Left renal pelvis (tissue), 4 donors: Measurements from ENCODE around the gene STAT5B. TPM values are rescaled to one million over a fixed set of nuclear protein-coding genes. Genes with fewer than 3 reads are reported as not detected.

Experiments used
- DNase-seq, 4 donors: peaks; one replicate each; pipeline ENCODE4 v3.0.0-alpha.2; 2013; ENCODE audit warnings: low read depth in 4 of 4, low spot score in 3 of 4
- polyA plus RNA-seq, 4 donors: library from polyadenylated mRNA; unstranded; fragments of 120-200 nt; gene quantifications; one replicate each; pipeline ENCODE4 v1.2.1, GENCODE V29; 2013; ENCODE audit not compliant: insufficient read length in 4 of 4

The STAT5B gene
- polyA plus RNA-seq, 4 donors: 37.1 to 57.3 (median 43.8) TPM

DNA sequence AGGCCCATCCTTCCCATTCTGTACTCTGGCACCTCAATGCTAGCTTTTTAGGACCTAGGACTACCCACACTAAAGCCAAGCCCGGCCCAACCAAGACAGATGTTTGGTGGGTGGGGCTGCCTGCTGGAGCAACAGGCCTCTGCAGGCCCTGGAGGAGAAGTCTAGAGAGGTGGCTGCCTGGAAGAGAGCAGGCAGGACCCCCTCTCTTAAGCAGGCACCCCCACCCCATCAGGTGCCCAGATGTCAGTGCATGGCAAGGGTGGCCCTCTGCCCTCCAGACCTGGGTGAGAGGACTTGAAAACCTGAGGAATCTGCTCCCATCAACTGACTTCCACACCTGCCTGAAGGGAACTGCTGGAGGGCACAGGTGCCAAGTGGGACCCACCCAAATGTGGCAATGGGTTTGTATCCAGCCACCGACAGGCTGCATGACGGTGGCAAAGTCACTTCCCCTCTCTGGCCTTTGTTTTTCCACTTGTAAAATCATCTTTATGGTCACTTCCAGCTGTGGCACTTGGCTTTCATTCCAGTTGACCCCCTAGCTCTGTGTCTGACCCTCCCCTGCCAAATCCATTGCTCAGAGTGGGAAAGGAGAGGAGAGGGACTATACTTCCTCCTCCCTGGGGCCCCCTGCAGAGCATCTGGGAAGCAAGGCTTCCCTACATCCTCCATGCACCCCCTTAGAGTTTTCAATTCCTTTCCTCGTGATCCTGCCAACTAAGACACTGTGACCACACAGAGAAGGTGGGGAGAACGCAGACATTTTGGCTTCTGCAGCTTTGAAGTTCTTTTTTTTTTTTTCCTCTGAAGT lies 10.4 kb upstream of the STAT5B start:
- DNase-seq: no peak

GRCh38 chr17:42285346-42286050 lies 9.3 kb upstream of the STAT5B start:
- no peak for DNase-seq

DNA sequence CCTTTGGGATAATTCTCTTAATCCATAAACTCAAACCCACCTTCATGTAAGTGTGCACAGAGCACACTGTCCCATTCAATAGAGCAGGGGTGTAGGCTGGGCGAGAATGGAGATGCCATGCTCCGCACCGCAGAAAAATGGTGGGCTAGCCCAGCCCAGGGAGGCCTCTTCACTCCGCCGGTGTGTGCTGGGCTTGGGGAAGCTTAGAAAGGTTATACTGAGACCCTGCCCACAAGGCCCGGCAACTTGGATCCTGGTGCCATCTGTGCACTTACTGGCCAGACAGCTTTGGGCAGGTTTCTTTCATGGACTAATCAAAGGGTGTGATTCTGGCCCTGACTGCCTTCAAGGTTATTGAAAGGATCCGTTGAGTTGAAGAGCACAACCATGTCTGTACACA lies 8.4 kb upstream of the STAT5B start:
- DNase-seq: no peak

DNA sequence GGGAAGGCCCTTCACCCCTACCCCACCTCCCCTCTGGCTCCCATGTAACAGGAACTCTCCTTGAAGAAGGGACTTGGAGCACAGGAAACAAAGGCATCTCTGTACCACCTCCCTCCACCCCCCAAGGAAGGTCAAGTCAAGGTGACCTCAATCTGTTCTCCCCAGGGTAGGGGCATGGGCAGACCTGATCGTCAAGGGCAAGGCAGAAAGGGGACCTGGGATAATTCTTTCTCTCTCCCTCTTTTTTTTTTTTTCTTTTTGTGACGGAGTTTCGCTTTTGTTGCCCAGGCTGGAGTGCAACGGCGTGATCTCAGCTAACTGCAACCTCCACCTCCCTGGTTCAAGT lies 7.8 kb upstream of the STAT5B start:
- DNase-seq: no peak

DNA sequence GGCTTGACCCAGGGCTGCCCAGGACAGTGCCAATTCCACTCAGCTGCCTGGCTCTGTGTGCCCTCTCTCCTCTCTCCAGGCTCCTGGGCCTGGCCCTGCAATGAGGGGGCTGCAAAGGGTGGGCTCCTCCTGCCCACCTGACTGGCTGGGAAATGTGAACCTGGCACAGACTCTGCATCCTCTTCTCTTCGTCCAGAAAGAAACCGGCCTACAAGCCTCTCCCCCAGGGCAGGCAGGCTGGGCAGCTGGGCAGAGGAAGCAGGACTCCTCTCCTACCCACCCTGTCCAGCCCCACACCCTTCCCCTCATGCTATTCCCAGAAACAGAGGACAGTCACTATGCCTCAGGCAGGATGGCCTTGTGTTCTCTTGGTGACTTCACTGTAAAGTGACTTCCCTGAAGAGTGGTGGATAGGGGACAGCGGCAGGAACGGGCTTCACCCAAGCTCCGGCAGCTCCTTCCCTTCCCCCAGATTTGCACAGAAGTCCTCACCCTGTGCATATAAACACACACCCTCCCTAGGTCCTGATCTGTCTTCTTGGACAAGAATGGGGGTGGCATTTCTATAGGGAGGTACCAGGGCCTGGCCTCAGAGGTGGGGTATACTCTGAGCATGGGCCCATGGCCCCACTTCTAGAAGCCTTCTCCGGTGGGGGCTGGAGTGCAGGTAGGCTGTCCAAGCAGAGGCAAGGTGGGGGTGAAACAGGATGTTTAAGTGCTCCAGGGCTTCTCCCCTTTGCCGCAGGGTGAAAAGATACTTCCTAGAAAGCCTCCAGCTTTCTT lies 7.2 kb upstream of the STAT5B start:
- DNase-seq: no peak

GRCh38 chr17:42282478-42283080 lies 6.4 kb upstream of the STAT5B start:
- no peak for DNase-seq

DNA sequence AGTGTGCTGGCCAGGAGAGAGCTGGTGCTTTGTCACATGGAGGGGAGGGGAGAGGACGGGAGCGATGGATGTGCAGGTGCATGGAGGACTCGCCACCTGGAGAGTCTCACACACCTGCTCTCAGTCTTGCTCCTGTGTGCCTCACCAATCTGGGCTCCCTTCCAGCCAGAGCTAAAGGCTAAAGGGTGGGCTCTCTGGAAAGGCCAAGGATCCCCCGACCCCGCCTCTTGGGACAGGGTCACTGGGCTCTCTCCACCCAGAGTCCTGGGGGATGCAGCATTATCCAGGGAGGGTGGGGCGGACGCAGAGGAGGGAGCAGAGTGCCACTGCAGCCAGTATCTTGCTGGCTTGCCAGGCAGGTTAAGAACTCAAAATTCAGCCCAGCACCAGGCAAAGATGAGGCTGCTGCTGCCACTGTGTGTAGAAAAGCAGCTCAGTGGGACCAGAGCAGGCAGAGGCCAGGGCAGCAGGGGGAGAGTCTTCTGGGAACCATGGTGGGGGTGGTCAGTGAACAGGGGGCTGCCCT lies 5.4 kb upstream of the STAT5B start:
- DNase-seq: no peak

DNA sequence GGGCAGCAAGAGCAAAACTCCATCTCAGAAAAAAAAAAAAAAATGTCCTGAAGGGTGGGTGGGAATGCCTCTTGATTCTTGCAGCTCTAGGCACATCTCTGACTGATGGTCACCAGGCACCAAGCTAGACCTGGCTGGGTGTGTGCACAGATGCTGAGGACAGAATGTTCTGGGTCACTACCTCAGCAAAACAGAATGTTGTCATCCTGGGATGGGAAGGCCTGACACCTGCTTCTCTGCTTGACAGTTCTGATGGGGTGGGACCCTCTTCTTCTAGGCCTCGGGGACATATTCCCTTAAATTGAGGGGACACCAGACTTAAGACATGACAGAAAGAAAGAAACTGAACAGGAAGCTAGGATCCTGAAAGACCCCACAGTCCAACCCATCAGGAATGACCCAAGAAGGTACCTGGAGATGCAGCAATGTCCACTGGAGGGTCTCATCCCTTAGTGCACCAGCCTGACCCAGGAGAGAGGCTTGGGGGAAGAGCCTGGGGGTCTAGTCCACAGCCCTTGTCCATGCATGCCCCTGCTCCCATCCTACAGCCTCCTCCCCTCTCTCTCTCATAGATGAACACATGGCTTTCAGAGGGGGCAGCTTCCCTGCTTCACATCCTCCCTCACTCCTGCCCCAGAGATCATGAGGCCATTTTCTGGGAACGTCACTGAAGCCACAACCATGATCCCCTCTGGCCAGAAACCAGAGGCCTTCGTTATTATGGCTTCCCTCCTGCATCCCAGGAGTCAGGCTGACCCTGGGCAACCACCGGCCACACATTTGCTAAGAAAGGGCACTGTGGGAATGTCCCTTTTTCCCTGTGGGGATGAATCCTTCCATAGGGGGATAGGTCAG lies 3.8 kb upstream of the STAT5B start:
- DNase-seq: no peak

- DNase-seq: no peak
Measured at GRCh38 chr17:42277342-42277712, 1.1 kb upstream of the STAT5B start.

DNA sequence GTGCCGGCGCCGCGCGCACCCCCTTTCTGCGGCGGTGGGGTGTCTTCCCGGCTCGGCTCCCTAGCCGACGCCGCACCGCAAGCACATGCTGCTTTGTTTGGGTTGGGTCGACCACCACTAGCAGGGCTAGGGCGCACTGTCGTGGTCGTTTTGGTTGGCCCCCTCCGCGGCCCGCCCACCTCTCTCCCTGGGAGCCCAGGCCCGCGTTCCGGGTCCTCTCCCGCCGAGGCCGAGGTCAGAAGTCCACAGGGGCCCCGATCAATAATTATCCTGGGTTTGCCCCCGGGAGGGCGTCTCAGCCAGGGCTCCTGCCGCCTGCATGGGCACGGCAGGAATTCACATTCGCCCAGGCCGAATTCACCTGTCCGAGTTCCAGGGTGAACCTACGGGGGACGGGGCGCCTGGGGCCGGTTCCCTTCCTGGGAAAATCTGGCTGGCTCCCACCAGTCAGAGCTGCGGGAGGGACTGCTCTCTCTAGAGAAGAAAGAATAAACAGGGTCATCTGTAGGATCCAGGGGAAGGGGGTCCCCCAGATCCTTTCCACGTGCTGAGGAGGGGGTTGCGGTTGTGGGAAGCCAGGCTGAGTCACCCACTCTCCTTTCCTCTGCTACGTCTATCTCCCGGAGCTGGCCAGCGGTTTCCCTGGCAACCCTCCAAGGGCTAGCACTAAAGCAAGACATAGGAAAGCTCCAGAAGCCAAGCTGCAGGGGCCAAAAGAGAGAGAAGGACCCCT lies 584 bp upstream of the STAT5B start:
- peak in 1 of 4 donors; percentile 39 for DNase-seq

DNA sequence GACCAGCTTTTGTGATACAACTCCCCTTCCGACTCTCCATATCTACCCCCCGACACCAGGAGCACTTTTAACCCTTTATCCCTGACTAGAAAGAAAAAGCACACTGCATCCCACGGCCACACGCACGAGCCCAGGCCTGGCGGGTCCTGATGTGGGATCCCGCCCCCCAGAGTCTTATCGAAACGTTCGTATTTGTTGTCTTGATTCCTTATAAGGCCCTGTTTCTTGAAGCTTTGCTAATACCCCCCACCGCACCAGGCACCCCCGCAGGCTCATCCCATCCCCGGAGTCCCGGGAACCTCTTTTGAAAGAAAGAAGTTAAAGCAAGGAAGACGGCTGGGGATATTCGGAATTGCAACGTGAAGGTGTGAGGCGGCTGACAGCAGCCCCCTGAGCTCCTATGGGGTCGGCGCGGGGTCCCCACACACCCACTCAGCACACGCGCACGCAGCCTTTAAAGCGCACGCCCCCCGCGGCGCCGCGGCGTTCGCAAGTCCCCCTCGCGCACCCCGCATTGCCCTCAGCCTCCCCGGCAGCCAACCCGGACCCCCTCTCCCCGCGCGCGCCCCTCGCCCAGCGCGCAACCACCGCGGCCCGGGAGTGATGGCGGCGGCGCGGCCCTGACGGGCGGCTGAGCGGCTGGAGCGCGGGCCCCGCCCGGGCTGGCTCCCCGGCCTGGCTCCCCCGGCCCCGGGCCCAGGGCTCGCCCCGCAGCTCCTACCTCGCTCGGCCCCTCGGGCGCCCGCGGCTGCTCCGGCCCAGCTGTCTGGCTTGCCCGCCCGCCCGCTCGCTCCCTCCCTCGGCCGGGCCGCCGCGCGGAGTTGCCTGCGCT lies 448 bp downstream of the STAT5B start:
- peak in 1 of 4 donors; percentile 27 for DNase-seq

- no peak for DNase-seq
Measured at GRCh38 chr17:42274812-42275526, 1.2 kb downstream of the STAT5B start.

GRCh38 chr17:42274253-42274542 lies 2.0 kb downstream of the STAT5B start:
- no peak for DNase-seq

DNA sequence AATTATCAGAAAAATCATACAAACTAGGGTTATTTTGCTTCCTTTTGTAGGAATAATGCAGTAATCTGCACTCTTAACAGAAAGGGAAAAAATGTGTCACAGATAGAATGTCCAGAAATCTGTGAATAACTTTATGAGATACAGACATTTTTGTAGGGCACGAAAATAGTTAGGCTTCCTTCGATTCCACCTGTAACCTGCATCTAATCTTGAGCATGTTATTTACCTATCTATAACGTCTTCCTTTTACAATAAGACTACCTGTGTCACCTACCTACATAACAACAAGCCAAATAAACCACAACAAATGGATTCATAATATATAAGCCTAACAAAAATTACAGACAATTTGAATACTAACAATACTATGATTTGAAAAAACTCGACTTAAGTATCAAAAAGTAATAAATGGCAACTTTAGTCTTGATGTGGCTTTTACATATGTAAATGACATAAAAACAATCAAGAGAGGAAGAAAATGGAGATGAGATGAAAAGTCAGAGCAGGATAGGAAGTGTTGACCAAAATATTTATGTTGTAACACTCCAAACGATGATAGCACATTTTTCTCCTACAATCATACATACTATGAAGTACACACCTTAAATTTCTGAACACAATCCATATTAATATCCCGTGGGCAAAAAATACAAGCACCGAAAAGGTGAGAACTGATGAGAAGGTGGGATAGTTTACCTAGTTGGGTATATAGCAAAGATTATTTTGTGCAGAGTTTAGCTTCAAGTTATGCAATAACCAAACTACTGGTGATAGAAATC lies 2.5 kb downstream of the STAT5B start:
- no peak for DNase-seq

- DNase-seq: no peak
Measured at GRCh38 chr17:42272162-42272907, 3.9 kb downstream of the STAT5B start.

- DNase-seq: no peak
Measured at GRCh38 chr17:42271779-42272035, 4.5 kb downstream of the STAT5B start.
